A375 (cell line): ENCODE results near the gene MED6. TPM values are rescaled to one million over a fixed set of nuclear protein-coding genes. Genes with fewer than 3 reads are reported as not detected.

ENCODE experiments used
- small RNA-seq: library from RNA; depleted of rRNA; stranded (forward); fragments of <200 nt; gene quantifications from one replicate; pipeline ENCODE3, GENCODE V24; 2014
- total RNA-seq: library from RNA; depleted of rRNA; stranded (reverse); fragments of >200 nt; shearing (Covaris generic); gene quantifications from 2 replicates; pipeline ENCODE4 v1.2.3, GENCODE V29; 2014; rRNA removed

MED6 gene, protein sequence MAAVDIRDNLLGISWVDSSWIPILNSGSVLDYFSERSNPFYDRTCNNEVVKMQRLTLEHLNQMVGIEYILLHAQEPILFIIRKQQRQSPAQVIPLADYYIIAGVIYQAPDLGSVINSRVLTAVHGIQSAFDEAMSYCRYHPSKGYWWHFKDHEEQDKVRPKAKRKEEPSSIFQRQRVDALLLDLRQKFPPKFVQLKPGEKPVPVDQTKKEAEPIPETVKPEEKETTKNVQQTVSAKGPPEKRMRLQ
- 25.0 and 31.3 TPM in 2 replicates for total RNA-seq

DNA sequence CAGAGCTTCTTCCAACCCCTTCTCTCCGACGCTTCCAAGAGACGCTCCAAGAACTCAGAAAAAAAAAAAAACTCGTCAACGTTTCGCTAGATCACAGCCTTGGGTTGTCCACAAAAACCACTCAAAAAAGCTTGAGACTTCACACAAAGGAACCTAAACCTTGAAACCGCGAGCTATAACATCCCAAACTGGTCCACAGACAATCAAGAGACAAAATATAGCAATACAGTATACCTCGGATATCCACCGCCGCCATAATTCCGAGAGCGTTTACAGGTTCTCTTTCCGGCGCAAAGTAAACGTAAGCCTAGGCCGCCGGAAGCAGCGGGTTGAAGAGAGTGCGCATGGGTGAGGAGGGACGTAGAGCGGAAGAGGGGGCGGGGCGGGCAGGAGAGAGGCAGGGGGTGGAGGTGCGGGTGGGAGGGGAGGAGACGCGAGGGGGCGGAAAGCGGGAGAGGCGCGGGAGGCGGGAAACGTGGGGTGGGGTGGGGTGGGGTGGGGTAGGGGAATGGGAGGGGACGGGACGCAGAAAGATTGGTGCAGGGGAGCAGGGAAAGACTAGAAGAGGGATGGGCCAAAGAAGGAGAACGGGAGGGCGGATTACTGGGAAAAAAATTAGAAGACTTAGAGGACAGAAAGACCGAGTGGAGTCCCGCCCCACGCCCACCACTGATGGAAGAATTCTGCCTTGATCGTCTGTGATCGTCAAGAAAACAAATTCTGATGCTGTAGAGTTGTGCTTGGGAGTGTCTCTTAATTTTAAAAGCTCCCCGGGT, at the start of gene MED6:
Gene MED6, minus strand, starts transcription at position 274 of the 776 bp plus-strand sequence. Its CDS starts 18 bp downstream, at position 256.

DNA sequence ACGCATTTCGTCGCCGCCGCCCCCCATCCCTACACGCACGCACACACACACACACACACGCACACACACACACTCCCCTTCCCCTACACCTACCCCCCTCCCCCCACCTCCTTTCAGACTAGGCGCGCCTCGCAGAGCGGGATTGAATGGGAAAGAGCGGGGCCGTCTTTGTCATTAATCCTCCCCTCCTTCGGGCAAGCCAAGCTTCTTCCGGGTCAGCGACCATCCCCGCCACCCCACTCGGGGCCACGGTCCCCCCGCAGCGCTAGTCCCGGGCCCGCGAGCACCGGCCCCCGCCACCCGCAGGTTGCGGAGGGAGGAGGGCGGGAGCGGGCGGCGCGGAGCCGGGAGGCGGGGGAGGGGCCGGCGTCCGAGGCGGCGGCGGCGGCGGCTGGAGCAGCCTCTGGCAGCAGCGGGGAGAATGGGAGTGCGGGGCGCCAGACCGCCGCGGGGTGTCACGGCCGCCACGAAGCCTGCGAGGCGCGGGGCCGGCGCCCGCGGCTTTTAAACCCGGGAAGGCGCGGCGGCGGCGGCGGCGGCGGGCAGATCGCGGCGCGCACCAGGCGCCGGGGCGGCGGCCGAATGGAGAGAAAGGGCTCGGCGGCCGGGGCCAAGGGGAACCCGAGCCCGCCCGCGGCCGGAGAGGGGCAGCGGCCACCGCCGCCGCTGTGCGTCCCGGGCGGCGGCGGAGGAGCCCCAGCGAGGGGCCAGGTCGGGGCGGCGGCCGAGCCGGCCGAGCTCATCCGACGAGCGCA, 41.3 kb upstream of the MED6 start, which contains the start of gene TTC9:
Gene TTC9, plus strand, starts transcription at position 369 of the 755 bp plus-strand sequence. Its CDS starts 214 bp downstream, at position 583.

DNA sequence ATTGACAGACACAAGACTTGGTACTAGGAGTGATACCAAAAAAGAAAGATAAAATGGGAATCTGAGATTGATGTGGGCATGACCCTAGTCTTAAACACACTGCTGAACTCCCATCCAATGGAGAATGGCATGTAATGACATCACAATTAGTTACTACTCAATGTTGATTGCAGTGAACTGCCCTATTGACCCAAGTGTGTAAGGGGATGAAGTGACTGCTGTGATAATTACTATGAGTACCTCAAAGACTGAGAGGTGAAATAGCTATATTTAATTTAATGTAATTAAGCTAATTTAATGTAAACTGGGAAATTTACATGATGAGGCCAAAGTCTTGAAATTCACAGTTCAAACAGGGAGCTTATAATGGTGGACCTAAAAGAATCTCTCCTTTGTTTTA, 65.6 kb downstream of the MED6 start, which contains the start of gene ADAM20:
Gene ADAM20, minus strand, starts transcription at position 101 of the 400 bp plus-strand sequence. CDS start 10,247 bp downstream, outside the sequence.

Small RNAs within 50 kb of the gene (small RNA-seq; reads per million reads assigned to genes)
- gene RN7SL77P = not detected

Other genes with a start within 250 kb of the MED6 start
- 15.5 and 25.1 TPM in 2 replicates for gene COX16, start 241.0 kb downstream of the MED6 start, total RNA-seq
- gene SYNJ2BP, start 183.6 kb downstream of the MED6 start, total RNA-seq = 10.3 and 13.5 TPM in 2 replicates
- 0.04 and 0.19 TPM in 2 replicates for gene ADAM21, start 148.5 kb downstream of the MED6 start, total RNA-seq
- gene ADAM20, start 65.7 kb downstream of the MED6 start, total RNA-seq = 0.23 and 0.48 TPM in 2 replicates
- 0.34 TPM in 1 of 2 replicates, not detected in the other for gene TTC9, start 41.3 kb upstream of the MED6 start, total RNA-seq
- 5.8 and 6.5 TPM in 2 replicates for gene MAP3K9, start 208.9 kb upstream of the MED6 start, total RNA-seq